Stimulated activated memory B cell treated with anti-CD40 and anti-IgM and Interleukin-4, amounts not matched to agents 10 μg/mL and 1 μg/mL and 100 μg/mL, for 72 hours (primary cell): ENCODE data around the gene ZMYND8.
"Not testable (repeated sequence)": the region's sequence is repeated elsewhere in the genome, so short reads cannot be mapped to it uniquely, and the experiment has no call there.

Source experiments
- ATAC-seq: fragments of 150-1000 bp; cut with Tn5 transposase; 2 replicates; pipeline ENCODE4 v1.10.0; 2021
- H3K27ac Mint-ChIP-seq: one replicate; pipeline ENCODE4 v1.8.0; 2022; ENCODE audit warnings: mild to moderate bottlenecking, mixed read lengths
- H3K27me3 Mint-ChIP-seq: one replicate; pipeline ENCODE4 v1.8.0; 2022; ENCODE audit warnings: mixed read lengths
- H3K36me3 Mint-ChIP-seq: one replicate; pipeline ENCODE4 v1.8.0; 2022; ENCODE audit warnings: mixed read lengths
- H3K4me1 Mint-ChIP-seq: one replicate; pipeline ENCODE4 v1.8.0; 2022; ENCODE audit warnings: mixed read lengths
- H3K4me3 Mint-ChIP-seq: one replicate; pipeline ENCODE4 v1.8.0; 2022; ENCODE audit warnings: mild to moderate bottlenecking, moderate library complexity, mixed read lengths
- H3K9me3 Mint-ChIP-seq: one replicate; pipeline ENCODE4 v1.8.0; 2022; ENCODE audit warnings: mixed read lengths

Gene ZMYND8

GRCh38 chr20:47356526-47357295 lies at the start of gene ZMYND8:
ZMYND8 (minus strand) TSS chr20:47356699; CDS start chr20:47356670, 29 bp downstream.
- peak; percentile 88 for ATAC-seq
- Mint-ChIP-seq H3K27me3 (no peaks in the 10 kb centered on the region), H3K4me3 (no peak within 1 kb of the TSS), H3K36me3 (no peaks in the 10 kb centered on the region), H3K4me1 (peaks cover 80% of the 10 kb centered on the region), H3K27ac (no peak within 1 kb of the TSS), H3K9me3 (no peaks in the 10 kb centered on the region)

- H3K9me3 Mint-ChIP-seq: no peaks in the 10 kb centered on the region
- H3K4me1 Mint-ChIP-seq: peaks cover 61% of the 10 kb centered on the region
- H3K36me3 Mint-ChIP-seq: peaks cover 39% of the 10 kb centered on the region
- no peak for ATAC-seq
- no peaks in the 10 kb centered on the region for H3K27me3 Mint-ChIP-seq
- no peak overlapping the region for H3K27ac Mint-ChIP-seq
- no peak overlapping the region for H3K4me3 Mint-ChIP-seq
These were observed 49.4 kb upstream of the ZMYND8 start for GRCh38 chr20:47405775-47406325.

GRCh38 chr20:47400685-47401084 lies 44.2 kb upstream of the ZMYND8 start:
- Mint-ChIP-seq H3K27ac (no peak overlapping the region), H3K4me3 (no peak overlapping the region), H3K4me1 (peaks cover 38% of the 10 kb centered on the region), H3K36me3 (peaks cover 35% of the 10 kb centered on the region), H3K9me3 (no peaks in the 10 kb centered on the region), H3K27me3 (no peaks in the 10 kb centered on the region)
- no peak for ATAC-seq

- Mint-ChIP-seq H3K4me1 (peaks cover 25% of the 10 kb centered on the region), H3K36me3 (peaks cover 31% of the 10 kb centered on the region), H3K27ac (peak overlapping the region; percentile 41), H3K4me3 (no peak overlapping the region), H3K27me3 (no peaks in the 10 kb centered on the region), H3K9me3 (peaks cover 1% of the 10 kb centered on the region)
- ATAC-seq: no peak
These were observed 41.3 kb upstream of the ZMYND8 start for GRCh38 chr20:47397652-47398301.

GRCh38 chr20:47396762-47397476 lies 40.4 kb upstream of the ZMYND8 start:
- no peaks in the 10 kb centered on the region for H3K27me3 Mint-ChIP-seq
- ATAC-seq: no peak
- peaks cover 40% of the 10 kb centered on the region for H3K36me3 Mint-ChIP-seq
- H3K9me3 Mint-ChIP-seq: peaks cover 4% of the 10 kb centered on the region
- peaks cover 34% of the 10 kb centered on the region for H3K4me1 Mint-ChIP-seq
- no peak overlapping the region for H3K4me3 Mint-ChIP-seq
- H3K27ac Mint-ChIP-seq: no peak overlapping the region

- H3K27me3 Mint-ChIP-seq, ATAC-seq, H3K4me3 Mint-ChIP-seq: not testable (repeated sequence)
- Mint-ChIP-seq H3K9me3 (peaks cover 16% of the 10 kb centered on the region), H3K4me1 (peaks cover 46% of the 10 kb centered on the region), H3K36me3 (peaks cover 42% of the 10 kb centered on the region), H3K27ac (peak overlapping the region; percentile 91)
These were observed 37.5 kb upstream of the ZMYND8 start for GRCh38 chr20:47393796-47394514.

GRCh38 chr20:47392721-47393073 lies 36.2 kb upstream of the ZMYND8 start:
- H3K4me3 Mint-ChIP-seq: peak overlapping the region; percentile 21
- peaks cover 16% of the 10 kb centered on the region for H3K9me3 Mint-ChIP-seq
- H3K4me1 Mint-ChIP-seq: peaks cover 39% of the 10 kb centered on the region
- peaks cover 39% of the 10 kb centered on the region for H3K36me3 Mint-ChIP-seq
- peak overlapping the region; percentile 91 for H3K27ac Mint-ChIP-seq
- ATAC-seq: peak; percentile 17
- H3K27me3 Mint-ChIP-seq: no peaks in the 10 kb centered on the region

- Mint-ChIP-seq H3K27me3 (no peaks in the 10 kb centered on the region), H3K4me3 (peak overlapping the region; percentile 21), H3K9me3 (peaks cover 16% of the 10 kb centered on the region), H3K4me1 (peaks cover 39% of the 10 kb centered on the region), H3K27ac (peak overlapping the region; percentile 91), H3K36me3 (peaks cover 38% of the 10 kb centered on the region)
- ATAC-seq: peak; percentile 78
These were observed 35.7 kb upstream of the ZMYND8 start for GRCh38 chr20:47392015-47392720.

- Mint-ChIP-seq H3K9me3 (peaks cover 16% of the 10 kb centered on the region), H3K4me1 (peaks cover 39% of the 10 kb centered on the region), H3K36me3 (peaks cover 38% of the 10 kb centered on the region), H3K4me3 (peak overlapping the region; percentile 14), H3K27ac (peak overlapping the region; percentile 91), H3K27me3 (no peaks in the 10 kb centered on the region)
- no peak for ATAC-seq
These were observed 34.9 kb upstream of the ZMYND8 start for GRCh38 chr20:47391276-47392010.

GRCh38 chr20:47389867-47390347 lies 33.4 kb upstream of the ZMYND8 start:
- H3K27ac Mint-ChIP-seq: peak overlapping the region; percentile 91
- peaks cover 40% of the 10 kb centered on the region for H3K36me3 Mint-ChIP-seq
- peaks cover 18% of the 10 kb centered on the region for H3K9me3 Mint-ChIP-seq
- peak; percentile 92 for ATAC-seq
- peaks cover 41% of the 10 kb centered on the region for H3K4me1 Mint-ChIP-seq
- no peaks in the 10 kb centered on the region for H3K27me3 Mint-ChIP-seq
- peak overlapping the region; percentile 9 for H3K4me3 Mint-ChIP-seq

GRCh38 chr20:47385968-47386367 lies 29.5 kb upstream of the ZMYND8 start:
- Mint-ChIP-seq H3K36me3 (peaks cover 16% of the 10 kb centered on the region), H3K4me1 (peaks cover 25% of the 10 kb centered on the region), H3K27ac (peak overlapping the region; percentile 46)
- ATAC-seq, H3K27me3 Mint-ChIP-seq, H3K4me3 Mint-ChIP-seq, H3K9me3 Mint-ChIP-seq: not testable (repeated sequence)

GRCh38 chr20:47382746-47383415 lies 26.4 kb upstream of the ZMYND8 start:
- Mint-ChIP-seq H3K9me3 (peaks cover 3% of the 10 kb centered on the region), H3K27me3 (no peaks in the 10 kb centered on the region), H3K27ac (no peak overlapping the region), H3K4me1 (peaks cover 13% of the 10 kb centered on the region), H3K36me3 (peaks cover 6% of the 10 kb centered on the region), H3K4me3 (no peak overlapping the region)
- peak; percentile 8 for ATAC-seq

GRCh38 chr20:47380481-47380880 lies 24.0 kb upstream of the ZMYND8 start:
- H3K9me3 Mint-ChIP-seq: peaks cover 3% of the 10 kb centered on the region
- no peak overlapping the region for H3K27ac Mint-ChIP-seq
- peaks cover 6% of the 10 kb centered on the region for H3K36me3 Mint-ChIP-seq
- no peak for ATAC-seq
- peaks cover 21% of the 10 kb centered on the region for H3K4me1 Mint-ChIP-seq
- H3K27me3 Mint-ChIP-seq: no peaks in the 10 kb centered on the region
- H3K4me3 Mint-ChIP-seq: no peak overlapping the region
